Measurements from ENCODE around the gene ST6GALNAC2.

DNA sequence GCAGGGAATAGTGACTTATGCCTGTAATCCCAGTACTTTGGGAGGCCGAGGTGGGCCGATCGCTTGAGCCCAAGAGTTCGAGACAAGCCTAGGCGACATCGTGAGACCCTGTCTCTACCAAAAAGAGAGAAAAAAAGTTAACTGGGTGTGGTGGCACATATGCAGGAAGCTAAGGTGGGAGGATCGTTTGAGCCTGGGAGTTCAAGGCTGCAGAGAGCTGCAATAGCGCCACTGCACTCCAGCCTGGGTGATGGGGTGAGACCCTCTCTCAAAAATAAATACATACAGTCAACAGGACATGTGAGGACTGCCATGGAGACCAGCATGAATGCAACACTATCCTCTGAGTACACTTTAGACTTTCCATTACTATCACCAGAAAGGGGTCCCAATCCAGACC lies 15.4 kb upstream of the ST6GALNAC2 start:
- TF ChIP-seq, protein P1, sequence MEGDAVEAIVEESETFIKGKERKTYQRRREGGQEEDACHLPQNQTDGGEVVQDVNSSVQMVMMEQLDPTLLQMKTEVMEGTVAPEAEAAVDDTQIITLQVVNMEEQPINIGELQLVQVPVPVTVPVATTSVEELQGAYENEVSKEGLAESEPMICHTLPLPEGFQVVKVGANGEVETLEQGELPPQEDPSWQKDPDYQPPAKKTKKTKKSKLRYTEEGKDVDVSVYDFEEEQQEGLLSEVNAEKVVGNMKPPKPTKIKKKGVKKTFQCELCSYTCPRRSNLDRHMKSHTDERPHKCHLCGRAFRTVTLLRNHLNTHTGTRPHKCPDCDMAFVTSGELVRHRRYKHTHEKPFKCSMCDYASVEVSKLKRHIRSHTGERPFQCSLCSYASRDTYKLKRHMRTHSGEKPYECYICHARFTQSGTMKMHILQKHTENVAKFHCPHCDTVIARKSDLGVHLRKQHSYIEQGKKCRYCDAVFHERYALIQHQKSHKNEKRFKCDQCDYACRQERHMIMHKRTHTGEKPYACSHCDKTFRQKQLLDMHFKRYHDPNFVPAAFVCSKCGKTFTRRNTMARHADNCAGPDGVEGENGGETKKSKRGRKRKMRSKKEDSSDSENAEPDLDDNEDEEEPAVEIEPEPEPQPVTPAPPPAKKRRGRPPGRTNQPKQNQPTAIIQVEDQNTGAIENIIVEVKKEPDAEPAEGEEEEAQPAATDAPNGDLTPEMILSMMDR (IDR thresholded peaks at IDR 0.05), result no peak
- TF ChIP-seq POLR2AphosphoS5 (IDR thresholded peaks at IDR 0.05) (no peak), POLR2A (IDR thresholded peaks at IDR 0.05) (no peak)
